ENCODE results near the gene TEX264. TPM values are rescaled to one million over a fixed set of nuclear protein-coding genes. Genes with fewer than 3 reads are reported as not detected.

Gene TEX264
- total RNA-seq, 1 donor from 2014 or later: 28.2 TPM

GRCh38 chr3:51712963-51713362 lies 41.9 kb downstream of the TEX264 start:
- Histone ChIP-seq H3K79me2 (ENCODE audit: insufficient read depth, low read length) (no peaks in the 10 kb centered on the region), H3K4me3 (ENCODE audit: insufficient read depth, low read depth, low read length) (no peak overlapping the region), H4K20me1 (ENCODE audit: insufficient read depth, low read length) (peaks cover under 1% of the 10 kb centered on the region), H3K9ac (ENCODE audit: low read length) (no peak overlapping the region), H3K27ac (ENCODE audit: low read depth, low read length) (no peak overlapping the region), H2AFZ (ENCODE audit: low read depth, low read length) (no peak overlapping the region), H3K4me1 (ENCODE audit: insufficient read depth, low read length) (no peaks in the 10 kb centered on the region), H3K36me3 (ENCODE audit: insufficient read depth, low read length) (no peaks in the 10 kb centered on the region), H3K27me3 (ENCODE audit: insufficient read depth, low read length) (peaks cover 9% of the 10 kb centered on the region), H3K4me2 (ENCODE audit: low read length) (no peak overlapping the region), H3K9me3 (ENCODE audit: insufficient read depth, low read depth, low read length) (no peaks in the 10 kb centered on the region)
- TF ChIP-seq EZH2 (IDR thresholded peaks at IDR 0.05; ENCODE audit: insufficient read depth, low read length) (no peak), CTCF (IDR thresholded peaks at IDR 0.05; ENCODE audit: insufficient read depth, low read depth, low read length) (no peak)
- Mint-ChIP-seq H3K4me3 (ENCODE audit: unreplicated experiment) (no peak overlapping the region), H3K9me3 (ENCODE audit: unreplicated experiment) (peaks cover 9% of the 10 kb centered on the region), H3K27me3 (ENCODE audit: low read depth, unreplicated experiment) (peaks cover 42% of the 10 kb centered on the region), H3K4me1 (ENCODE audit: low read depth, unreplicated experiment) (no peaks in the 10 kb centered on the region), H3K27ac (ENCODE audit: unreplicated experiment) (no peak overlapping the region), H3K36me3 (ENCODE audit: low read depth, unreplicated experiment) (no peaks in the 10 kb centered on the region)
- no peak for DNase-seq (ENCODE audit: low read depth)
- no peak for FAIRE-seq

GRCh38 chr3:51715231-51715976 lies 44.4 kb downstream of the TEX264 start:
- Mint-ChIP-seq H3K4me3 (ENCODE audit: unreplicated experiment) (no peak overlapping the region), H3K9me3 (ENCODE audit: unreplicated experiment) (peaks cover 9% of the 10 kb centered on the region), H3K4me1 (ENCODE audit: low read depth, unreplicated experiment) (no peaks in the 10 kb centered on the region), H3K27ac (ENCODE audit: unreplicated experiment) (no peak overlapping the region), H3K36me3 (ENCODE audit: low read depth, unreplicated experiment) (no peaks in the 10 kb centered on the region), H3K27me3 (ENCODE audit: low read depth, unreplicated experiment) (peaks cover 28% of the 10 kb centered on the region)
- Histone ChIP-seq H4K20me1 (ENCODE audit: insufficient read depth, low read length) (no peaks in the 10 kb centered on the region), H3K9me3 (ENCODE audit: insufficient read depth, low read depth, low read length) (no peaks in the 10 kb centered on the region), H3K27ac (ENCODE audit: low read depth, low read length) (no peak overlapping the region), H3K4me3 (ENCODE audit: insufficient read depth, low read depth, low read length) (no peak overlapping the region), H3K4me2 (ENCODE audit: low read length) (no peak overlapping the region), H3K36me3 (ENCODE audit: insufficient read depth, low read length) (no peaks in the 10 kb centered on the region), H3K4me1 (ENCODE audit: insufficient read depth, low read length) (no peaks in the 10 kb centered on the region), H2AFZ (ENCODE audit: low read depth, low read length) (no peak overlapping the region), H3K27me3 (ENCODE audit: insufficient read depth, low read length) (peaks cover 2% of the 10 kb centered on the region), H3K9ac (ENCODE audit: low read length) (no peak overlapping the region), H3K79me2 (ENCODE audit: insufficient read depth, low read length) (no peaks in the 10 kb centered on the region)
- FAIRE-seq (no peak), DNase-seq (ENCODE audit: low read depth) (no peak)
- TF ChIP-seq EZH2 (IDR thresholded peaks at IDR 0.05; ENCODE audit: insufficient read depth, low read length): no peak
- no peak for TF ChIP-seq CTCF (IDR thresholded peaks at IDR 0.05; ENCODE audit: insufficient read depth, low read depth, low read length)

GRCh38 chr3:51715977-51716294 lies 44.9 kb downstream of the TEX264 start:
- Mint-ChIP-seq H3K4me1 (ENCODE audit: low read depth, unreplicated experiment) (no peaks in the 10 kb centered on the region), H3K27me3 (ENCODE audit: low read depth, unreplicated experiment) (peaks cover 28% of the 10 kb centered on the region), H3K27ac (ENCODE audit: unreplicated experiment) (no peak overlapping the region), H3K9me3 (ENCODE audit: unreplicated experiment) (peaks cover 9% of the 10 kb centered on the region), H3K36me3 (ENCODE audit: low read depth, unreplicated experiment) (no peaks in the 10 kb centered on the region), H3K4me3 (ENCODE audit: unreplicated experiment) (no peak overlapping the region)
- no peak overlapping the region for H3K27ac ChIP-seq (ENCODE audit: low read depth, low read length)
- H3K4me3 ChIP-seq (ENCODE audit: insufficient read depth, low read depth, low read length): no peak overlapping the region
- H3K9me3 ChIP-seq (ENCODE audit: insufficient read depth, low read depth, low read length): no peaks in the 10 kb centered on the region
- no peak for FAIRE-seq
- DNase-seq (ENCODE audit: low read depth): no peak
- H4K20me1 ChIP-seq (ENCODE audit: insufficient read depth, low read length): no peaks in the 10 kb centered on the region
- no peak overlapping the region for H3K4me2 ChIP-seq (ENCODE audit: low read length)
- no peaks in the 10 kb centered on the region for H3K36me3 ChIP-seq (ENCODE audit: insufficient read depth, low read length)
- no peak overlapping the region for H2AFZ ChIP-seq (ENCODE audit: low read depth, low read length)
- no peak overlapping the region for H3K9ac ChIP-seq (ENCODE audit: low read length)
- peaks cover 2% of the 10 kb centered on the region for H3K27me3 ChIP-seq (ENCODE audit: insufficient read depth, low read length)
- no peak for TF ChIP-seq CTCF (IDR thresholded peaks at IDR 0.05; ENCODE audit: insufficient read depth, low read depth, low read length)
- no peak for TF ChIP-seq EZH2 (IDR thresholded peaks at IDR 0.05; ENCODE audit: insufficient read depth, low read length)
- no peaks in the 10 kb centered on the region for H3K4me1 ChIP-seq (ENCODE audit: insufficient read depth, low read length)
- no peaks in the 10 kb centered on the region for H3K79me2 ChIP-seq (ENCODE audit: insufficient read depth, low read length)
